CD8-positive, alpha-beta memory T cell (primary cell): ENCODE data around the gene MEGF6. TPM values are rescaled to one million over a fixed set of nuclear protein-coding genes. Genes with fewer than 3 reads are reported as not detected.

Source experiments
- CTCF ChIA-PET: fragments of 350-600 bp; sonication (Branson Sonifier 250); formaldehyde crosslinking; loops from one replicate; lab custom pipeline; 2021; ENCODE audit warnings: antibody characterized with exemption; lab: Charles Lee
- POLR2A ChIA-PET: fragments of 350-600 bp; sonication (Branson Sonifier 250); formaldehyde crosslinking; loops from one replicate; lab custom pipeline; 2021; ENCODE audit warnings: antibody characterized with exemption; lab: Charles Lee
- DNase-seq, 5 donors: peaks; one replicate each; pipeline versions ENCODE4 v3.0.0 to v3.0.0-alpha.2; 2020 to 2022; ENCODE audit warnings: mixed read lengths in 1 of 5
- H3K27ac ChIP-seq: one replicate; pipeline ENCODE4 v1.7.0; 2013; ENCODE audit warnings: low read depth, mild to moderate bottlenecking, low read length, moderate library complexity
- H3K27me3 ChIP-seq: 2 replicates; pipeline ENCODE4 v1.7.0; 2013; ENCODE audit warnings: low read length, mild to moderate bottlenecking; ENCODE audit not compliant: insufficient read depth, poor library complexity, severe bottlenecking
- H3K36me3 ChIP-seq: 2 replicates; pipeline ENCODE4 v1.7.0; 2013; ENCODE audit warnings: mild to moderate bottlenecking, low read length, moderate library complexity; ENCODE audit not compliant: insufficient read depth
- H3K4me1 ChIP-seq: 2 replicates; pipeline ENCODE4 v1.7.0; 2013; ENCODE audit warnings: mild to moderate bottlenecking, low read length, moderate library complexity; ENCODE audit not compliant: insufficient read depth
- H3K4me3 ChIP-seq: 2 replicates; pipeline ENCODE4 v1.7.0; 2013; ENCODE audit warnings: mild to moderate bottlenecking, low read length
- H3K9me3 ChIP-seq: 2 replicates; pipeline ENCODE4 v1.7.0; 2013; ENCODE audit warnings: mild to moderate bottlenecking, low read length
- H3K27ac Mint-ChIP-seq, 8 donors: one replicate each; pipeline ENCODE4 v1.8.0; 2020 to 2021; ENCODE audit warnings: mixed read lengths in 8 of 8, mild to moderate bottlenecking in 6 of 8, inconsistent platforms in 3 of 8, moderate library complexity in 3 of 8
- H3K27me3 Mint-ChIP-seq, 2 donors: one replicate each; pipeline ENCODE4 v1.8.0; 2020 to 2021; ENCODE audit warnings: mixed read lengths in 2 of 2, mild to moderate bottlenecking in 1 of 2, moderate library complexity in 1 of 2
- H3K36me3 Mint-ChIP-seq, 3 donors: one replicate each; pipeline ENCODE4 v1.8.0; 2020 to 2021; ENCODE audit warnings: mixed read lengths in 3 of 3, inconsistent platforms in 1 of 3, mild to moderate bottlenecking in 1 of 3
- H3K4me1 Mint-ChIP-seq, 3 donors: one replicate each; pipeline ENCODE4 v1.8.0; 2020 to 2021; ENCODE audit warnings: mixed read lengths in 3 of 3, inconsistent platforms in 1 of 3, mild to moderate bottlenecking in 1 of 3
- H3K4me3 Mint-ChIP-seq, 7 donors: one replicate each; pipeline ENCODE4 v1.8.0; 2020 to 2021; ENCODE audit warnings: mixed read lengths in 7 of 7, mild to moderate bottlenecking in 6 of 7, moderate library complexity in 4 of 7, inconsistent platforms in 2 of 7
- H3K9me3 Mint-ChIP-seq, 5 donors: one replicate each; pipeline ENCODE4 v1.8.0; 2020 to 2022; ENCODE audit warnings: mixed read lengths in 5 of 5, mild to moderate bottlenecking in 3 of 5, moderate library complexity in 2 of 5, inconsistent platforms in 1 of 5
- polyA plus RNA-seq: library from polyadenylated mRNA; unstranded; fragments of 300-500 nt; fragmentation: Illumina TruSeq; gene quantifications from one replicate; pipeline ENCODE4 v1.2.3, GENCODE V29; 2021
- total RNA-seq, 2 experiments: library from RNA; stranded (reverse); gene quantifications; one replicate each; pipeline ENCODE4 v1.2.3, GENCODE V29; 2021

The MEGF6 gene
- total and polyA plus RNA-seq, 3 experiments from 2014 or later, result 3.4 to 12.0 (median 10.8) TPM

DNA sequence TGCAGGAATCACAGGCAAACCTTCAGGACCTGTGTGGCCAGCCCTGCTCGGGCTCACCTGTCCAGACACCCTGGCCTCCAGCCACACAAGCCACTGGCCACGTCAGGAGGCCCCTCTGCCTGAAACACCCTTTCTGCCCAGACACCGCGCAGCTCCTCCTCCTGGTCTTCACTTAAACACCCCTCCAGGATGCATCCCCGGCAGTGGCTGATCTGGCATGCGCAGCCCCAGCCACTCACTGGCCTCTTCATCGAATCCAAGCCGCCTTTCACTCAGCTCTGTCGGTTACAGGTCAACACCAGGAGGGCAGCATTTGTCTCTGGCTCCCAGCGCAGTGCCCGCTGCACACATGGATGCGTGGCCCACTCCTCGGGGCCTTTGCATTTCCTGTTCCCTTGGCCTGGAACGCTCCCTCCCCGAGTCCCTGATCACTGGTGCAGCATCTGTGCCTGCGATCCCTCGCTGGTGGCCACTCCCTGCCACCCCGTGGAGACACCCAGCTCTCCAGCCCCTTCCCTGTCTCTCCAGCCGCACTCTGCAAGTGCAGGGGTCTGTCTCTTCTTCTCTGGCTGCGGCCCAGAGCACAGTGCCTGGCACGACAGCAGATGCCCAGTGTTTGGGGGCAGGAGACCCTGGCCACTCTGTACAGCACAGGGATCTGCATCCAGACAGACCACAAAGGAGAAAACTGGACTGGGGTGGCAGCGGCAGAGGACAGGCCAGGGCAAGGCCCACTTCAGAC, 22.9 kb upstream of the MEGF6 start:
- Mint-ChIP-seq H3K4me1 (no peaks in the 10 kb centered on the region), H3K4me3 (no peak overlapping the region), H3K9me3 (no peaks in the 10 kb centered on the region), H3K27ac (peak overlapping the region in 1 of 8 donors; percentile 85), H3K36me3 (peaks cover 0 to 88% (median 4%) of the 10 kb centered on the region in 3 donors), H3K27me3 (no peaks in the 10 kb centered on the region)
- no peak for DNase-seq
- H3K27ac ChIP-seq, result no peak overlapping the region
- CTCF ChIA-PET, result interaction anchor here (1.0 to 1.1 kb wide), 2 partner anchors 12 to 15 kb away, joined by 3 read pairs; no protein-coding TSS in a partner anchor
- POLR2A ChIA-PET, result no interaction called here
- peaks cover 37% of the 10 kb centered on the region for H3K36me3 ChIP-seq
- no peak overlapping the region for H3K4me3 ChIP-seq
- no peaks in the 10 kb centered on the region for H3K27me3 ChIP-seq
- no peaks in the 10 kb centered on the region for H3K4me1 ChIP-seq
- H3K9me3 ChIP-seq, result no peaks in the 10 kb centered on the region

GRCh38 chr1:3633344-3634058, 22.2 kb upstream of the MEGF6 start:
- Mint-ChIP-seq H3K36me3 (peaks cover 0 to 88% (median 5%) of the 10 kb centered on the region in 3 donors), H3K4me1 (no peaks in the 10 kb centered on the region), H3K27me3 (no peaks in the 10 kb centered on the region), H3K4me3 (no peak overlapping the region), H3K9me3 (no peaks in the 10 kb centered on the region), H3K27ac (peak overlapping the region in 1 of 8 donors; percentile 68)
- ChIA-PET CTCF (interaction anchor here (1.0 to 1.1 kb wide), 2 partner anchors 11 to 15 kb away, joined by 3 read pairs; no protein-coding TSS in a partner anchor), POLR2A (no interaction called here)
- H3K27ac ChIP-seq, result no peak overlapping the region
- no peaks in the 10 kb centered on the region for H3K27me3 ChIP-seq
- no peak for DNase-seq
- peaks cover 44% of the 10 kb centered on the region for H3K36me3 ChIP-seq
- H3K4me3 ChIP-seq, result no peak overlapping the region
- H3K4me1 ChIP-seq, result no peaks in the 10 kb centered on the region
- H3K9me3 ChIP-seq, result no peaks in the 10 kb centered on the region

- Mint-ChIP-seq H3K36me3 (peaks cover 0 to 87% (median 5%) of the 10 kb centered on the region in 3 donors), H3K9me3 (no peaks in the 10 kb centered on the region), H3K4me3 (no peak overlapping the region), H3K27me3 (no peaks in the 10 kb centered on the region), H3K4me1 (no peaks in the 10 kb centered on the region), H3K27ac (peak overlapping the region in 1 of 8 donors; percentile 68)
- Histone ChIP-seq H3K4me3 (no peak overlapping the region), H3K27ac (no peak overlapping the region), H3K36me3 (peaks cover 49% of the 10 kb centered on the region), H3K9me3 (no peaks in the 10 kb centered on the region), H3K27me3 (no peaks in the 10 kb centered on the region), H3K4me1 (no peaks in the 10 kb centered on the region)
- ChIA-PET CTCF (no interaction called here), POLR2A (no interaction called here)
- no peak for DNase-seq
Observed at GRCh38 chr1:3632716-3633343, 21.5 kb upstream of the MEGF6 start.

DNA sequence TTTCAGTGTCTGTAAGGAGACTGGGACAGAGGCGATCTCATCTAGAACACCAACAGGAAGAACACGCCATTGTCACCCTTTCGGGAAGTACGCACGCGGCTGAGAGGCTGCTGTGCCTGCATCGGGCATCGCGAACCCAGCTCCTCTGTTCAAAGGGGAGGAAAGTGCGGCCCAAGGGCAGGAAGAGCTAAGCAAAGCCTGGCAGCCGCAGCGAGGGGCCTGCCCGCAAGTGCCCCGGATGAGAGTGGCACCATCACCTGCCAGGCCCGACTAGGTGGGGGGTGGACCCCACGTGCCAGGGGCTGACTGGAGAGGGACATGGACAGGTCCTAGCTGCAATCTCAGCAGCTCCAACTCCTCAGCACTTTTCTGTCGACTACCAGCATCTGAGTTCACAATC, 21.0 kb upstream of the MEGF6 start:
- POLR2A ChIA-PET, result no interaction called here
- Mint-ChIP-seq H3K4me3 (no peak overlapping the region), H3K27ac (peak overlapping the region in 1 of 8 donors; percentile 17), H3K27me3 (no peaks in the 10 kb centered on the region), H3K9me3 (no peaks in the 10 kb centered on the region), H3K4me1 (no peaks in the 10 kb centered on the region), H3K36me3 (peaks cover 0 to 87% (median 5%) of the 10 kb centered on the region in 3 donors)
- Histone ChIP-seq H3K36me3 (peaks cover 49% of the 10 kb centered on the region), H3K9me3 (no peaks in the 10 kb centered on the region), H3K27me3 (no peaks in the 10 kb centered on the region), H3K27ac (no peak overlapping the region), H3K4me1 (no peaks in the 10 kb centered on the region), H3K4me3 (no peak overlapping the region)
- CTCF ChIA-PET, result interaction anchor here (6.0 kb wide), 1 partner anchor 12 kb away, joined by 36 read pairs; no protein-coding TSS in a partner anchor
- no peak for DNase-seq

DNA sequence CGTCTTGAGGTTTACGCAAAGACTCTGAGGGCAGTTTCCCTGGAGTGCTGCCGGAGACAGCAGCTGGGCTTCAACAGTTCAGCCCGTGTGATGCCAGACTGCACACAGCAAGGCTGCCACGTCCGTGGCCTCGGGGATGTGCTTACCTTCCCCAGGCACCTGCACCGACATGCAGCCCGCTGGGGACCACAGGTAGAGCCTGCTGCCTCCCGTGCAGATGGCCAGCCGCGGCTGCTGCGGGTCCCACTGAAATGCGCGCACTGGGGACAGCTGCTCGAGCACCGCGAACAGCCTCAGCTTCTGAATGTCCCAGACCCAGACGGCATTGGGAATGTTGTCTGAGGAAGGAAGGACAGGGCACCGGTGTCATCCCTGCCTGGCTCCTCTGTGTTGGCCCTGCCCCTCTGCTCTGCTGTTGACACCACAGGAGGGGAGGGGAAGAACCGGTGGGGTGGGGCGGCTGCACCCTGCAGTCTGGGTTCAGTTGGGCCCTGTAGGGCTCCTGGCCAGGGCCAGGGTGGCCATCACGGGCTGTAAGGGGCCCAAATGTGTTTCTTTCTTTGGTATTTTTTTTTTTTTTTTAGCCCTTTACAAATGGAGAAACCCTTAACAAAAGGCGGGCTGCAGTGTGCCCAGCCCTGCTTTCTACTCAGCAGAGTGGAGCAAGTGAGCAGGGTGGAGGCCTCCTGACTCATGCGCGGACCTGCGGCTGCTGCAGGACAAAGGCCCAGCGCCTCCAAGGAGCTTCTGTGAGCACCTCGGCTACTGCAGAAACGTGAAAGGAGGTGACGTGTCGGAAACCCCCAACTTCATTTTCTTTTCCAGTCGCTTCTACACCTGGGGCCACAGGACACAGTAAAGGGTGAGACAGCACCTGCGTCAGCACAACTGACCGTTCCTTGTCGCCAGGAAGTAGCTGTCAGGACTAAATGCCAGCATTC, 20.3 kb upstream of the MEGF6 start:
- H3K36me3 Mint-ChIP-seq, result peaks cover 0 to 82% (median 2%) of the 10 kb centered on the region in 3 donors
- POLR2A ChIA-PET, result no interaction called here
- H3K4me1 Mint-ChIP-seq, result no peaks in the 10 kb centered on the region
- no peak overlapping the region for H3K4me3 ChIP-seq
- H3K27ac ChIP-seq, result no peak overlapping the region
- peaks cover 43% of the 10 kb centered on the region for H3K36me3 ChIP-seq
- no peaks in the 10 kb centered on the region for H3K27me3 Mint-ChIP-seq
- H3K27ac Mint-ChIP-seq, result peak overlapping the region in 1 of 8 donors; percentile 17
- no peaks in the 10 kb centered on the region for H3K27me3 ChIP-seq
- H3K4me1 ChIP-seq, result no peaks in the 10 kb centered on the region
- DNase-seq, result no peak
- H3K9me3 ChIP-seq, result no peaks in the 10 kb centered on the region
- H3K4me3 Mint-ChIP-seq, result no peak overlapping the region
- CTCF ChIA-PET, result interaction anchor here (6.0 kb wide), 1 partner anchor 11 kb away, joined by 36 read pairs; no protein-coding TSS in a partner anchor
- no peaks in the 10 kb centered on the region for H3K9me3 Mint-ChIP-seq

- CTCF ChIA-PET, result interaction anchor here (6.0 kb wide), 1 partner anchor 11 kb away, joined by 36 read pairs; no protein-coding TSS in a partner anchor
- no peaks in the 10 kb centered on the region for H3K9me3 ChIP-seq
- H3K4me3 ChIP-seq, result no peak overlapping the region
- POLR2A ChIA-PET, result no interaction called here
- Mint-ChIP-seq H3K36me3 (peaks cover 0 to 79% (median 2%) of the 10 kb centered on the region in 3 donors), H3K9me3 (no peaks in the 10 kb centered on the region), H3K4me3 (no peak overlapping the region), H3K27me3 (no peaks in the 10 kb centered on the region), H3K4me1 (peaks cover 4 to 5% (median 5%) of the 10 kb centered on the region in 3 donors), H3K27ac (peak overlapping the region in 1 of 8 donors; percentile 81)
- H3K27ac ChIP-seq, result no peak overlapping the region
- no peaks in the 10 kb centered on the region for H3K27me3 ChIP-seq
- peaks cover 38% of the 10 kb centered on the region for H3K36me3 ChIP-seq
- DNase-seq, result no peak
- peaks cover 4% of the 10 kb centered on the region for H3K4me1 ChIP-seq
Observed at GRCh38 chr1:3630914-3631313, 19.6 kb upstream of the MEGF6 start.

- ChIA-PET POLR2A (no interaction called here), CTCF (interaction anchor here (0.7 to 6.0 kb wide), 2 partner anchors 10 to 15 kb away, joined by 3 to 36 read pairs; no protein-coding TSS in a partner anchor)
- H3K36me3 Mint-ChIP-seq, result peaks cover 0 to 76% (median 2%) of the 10 kb centered on the region in 3 donors
- H3K4me3 Mint-ChIP-seq, result peak overlapping the region in 2 of 7 donors; percentile 18 to 56
- peak overlapping the region in 5 of 8 donors; percentile 42 to 83 (median 62) for H3K27ac Mint-ChIP-seq
- no peaks in the 10 kb centered on the region for H3K9me3 Mint-ChIP-seq
- Histone ChIP-seq H3K36me3 (peaks cover 34% of the 10 kb centered on the region), H3K4me3 (no peak overlapping the region), H3K27ac (no peak overlapping the region), H3K4me1 (peaks cover 9% of the 10 kb centered on the region), H3K27me3 (no peaks in the 10 kb centered on the region), H3K9me3 (no peaks in the 10 kb centered on the region)
- no peaks in the 10 kb centered on the region for H3K27me3 Mint-ChIP-seq
- DNase-seq, result no peak
- peaks cover 8 to 9% (median 9%) of the 10 kb centered on the region in 3 donors for H3K4me1 Mint-ChIP-seq
Observed at GRCh38 chr1:3630161-3630611, 18.9 kb upstream of the MEGF6 start.
